GM06990 (cell line): ENCODE data around the gene STAB2.

ENCODE experiments used
- DNase-seq: peaks from one replicate; pipeline ENCODE4 v3.0.0-alpha.2; 2011; ENCODE audit not compliant: insufficient read length; ENCODE audit errors: extremely low read depth
- H3K27me3 ChIP-seq: replicated peaks from 2 replicates; pipeline ENCODE4 v1.6.0; 2011; ENCODE audit warnings: low read length; ENCODE audit not compliant: control insufficient read depth, insufficient read depth
- H3K36me3 ChIP-seq: 2 replicates; pipeline ENCODE4 v1.5.1; 2011; ENCODE audit warnings: low read length; ENCODE audit not compliant: control insufficient read depth, insufficient read depth
- H3K4me3 ChIP-seq: replicated peaks from 2 replicates; pipeline ENCODE4 v1.5.1; 2011; ENCODE audit warnings: low read depth, mild to moderate bottlenecking, control low read depth, low read length
- CTCF ChIP-seq: IDR thresholded peaks from 2 replicates; pipeline ENCODE4 v1.5.1; 2011; ENCODE audit warnings: low read length, control low read depth, mild to moderate bottlenecking, inconsistent platforms; ENCODE audit not compliant: insufficient read depth, poor library complexity, severe bottlenecking

Gene STAB2

GRCh38 chr12:103560604-103561101 is 26.4 kb upstream of the STAB2 start:
- H3K36me3 ChIP-seq, result no peaks in the 10 kb centered on the region
- no peak for TF ChIP-seq CTCF
- no peak for DNase-seq
- H3K4me3 ChIP-seq, result no peak overlapping the region
- no peaks in the 10 kb centered on the region; the same call in 1 of the 2 replicates for H3K27me3 ChIP-seq

- no peak for DNase-seq
- no peak for TF ChIP-seq CTCF
- Histone ChIP-seq H3K36me3 (no peaks in the 10 kb centered on the region), H3K4me3 (no peak overlapping the region), H3K27me3 (no peaks in the 10 kb centered on the region; the same call in 1 of the 2 replicates)
These were observed 25.9 kb upstream of the STAB2 start for GRCh38 chr12:103561174-103561573.

- no peak for TF ChIP-seq CTCF
- DNase-seq, result no peak
- Histone ChIP-seq H3K36me3 (no peaks in the 10 kb centered on the region), H3K4me3 (no peak overlapping the region), H3K27me3 (no peaks in the 10 kb centered on the region; the same call in 1 of the 2 replicates)
These were observed 20.7 kb upstream of the STAB2 start for GRCh38 chr12:103566398-103566797.

GRCh38 chr12:103569278-103569677 is 17.8 kb upstream of the STAB2 start:
- no peak overlapping the region for H3K4me3 ChIP-seq
- H3K36me3 ChIP-seq, result no peaks in the 10 kb centered on the region
- no peak for DNase-seq
- TF ChIP-seq CTCF, result no peak
- no peaks in the 10 kb centered on the region; the same call in 1 of the 2 replicates for H3K27me3 ChIP-seq

GRCh38 chr12:103571286-103571685 is 15.8 kb upstream of the STAB2 start:
- no peaks in the 10 kb centered on the region for H3K36me3 ChIP-seq
- no peak for TF ChIP-seq CTCF
- no peak overlapping the region for H3K4me3 ChIP-seq
- no peaks in the 10 kb centered on the region; the same call in 1 of the 2 replicates for H3K27me3 ChIP-seq
- no peak for DNase-seq
